Endodermal cell (in vitro differentiated cells): Measurements from ENCODE around the gene LACTBL1. TPM values are rescaled to one million over a fixed set of nuclear protein-coding genes. Genes with fewer than 3 reads are reported as not detected.

Experiments
- DNase-seq: peaks from one replicate; pipeline ENCODE4 v3.0.0-alpha.2; 2017
- H3K27ac ChIP-seq: 2 replicates; pipeline ENCODE4 v1.5.1; 2013; ENCODE audit warnings: mild to moderate bottlenecking, low read depth, low read length, moderate library complexity
- H3K27me3 ChIP-seq: 2 replicates; pipeline ENCODE4 v1.6.1; 2013; ENCODE audit warnings: mild to moderate bottlenecking, low read length, moderate library complexity; ENCODE audit not compliant: insufficient read depth, control insufficient read depth, poor library complexity, severe bottlenecking
- H3K36me3 ChIP-seq: 2 replicates; pipeline ENCODE4 v1.7.0; 2013; ENCODE audit warnings: mild to moderate bottlenecking, low read length, moderate library complexity; ENCODE audit not compliant: control insufficient read depth, insufficient read depth
- H3K4me1 ChIP-seq: one replicate; pipeline ENCODE4 v1.7.0; 2013; ENCODE audit warnings: low read length; ENCODE audit not compliant: control insufficient read depth, insufficient read depth
- H3K4me3 ChIP-seq: 2 replicates; pipeline ENCODE4 v1.5.1; 2013; ENCODE audit warnings: mild to moderate bottlenecking, low read length, moderate library complexity
- H3K9ac ChIP-seq: 2 replicates; pipeline ENCODE4 v1.6.1; 2013; ENCODE audit warnings: mild to moderate bottlenecking, low read length, moderate library complexity; ENCODE audit not compliant: poor library complexity, severe bottlenecking; ENCODE audit errors: extremely low read depth
- H3K9me3 ChIP-seq: 2 replicates; pipeline ENCODE4 v1.6.1; 2013; ENCODE audit warnings: mild to moderate bottlenecking, low read length, moderate library complexity; ENCODE audit not compliant: control insufficient read depth
- H3K27ac Mint-ChIP-seq: 2 replicates; pipeline ENCODE4 v1.8.0; 2020; ENCODE audit warnings: mixed read lengths
- H3K27me3 Mint-ChIP-seq: 2 replicates; pipeline ENCODE4 v1.8.0; 2021; ENCODE audit warnings: mild to moderate bottlenecking, mixed read lengths; ENCODE audit not compliant: insufficient read depth
- H3K36me3 Mint-ChIP-seq: 2 replicates; pipeline ENCODE4 v1.8.0; 2020; ENCODE audit warnings: low read depth, mixed read lengths
- H3K4me1 Mint-ChIP-seq: 2 replicates; pipeline ENCODE4 v1.8.0; 2020; ENCODE audit warnings: mixed read lengths
- H3K4me3 Mint-ChIP-seq: 2 replicates; pipeline ENCODE4 v1.8.0; 2020; ENCODE audit warnings: mild to moderate bottlenecking, moderate library complexity, mixed read lengths
- H3K9me3 Mint-ChIP-seq: 2 replicates; pipeline ENCODE4 v1.8.0; 2020; ENCODE audit warnings: mild to moderate bottlenecking, mixed read lengths
- CTCF ChIP-seq: fragments of 200-600 bp; sonication (generic); conservative IDR thresholded peaks from 2 replicates; pipeline ENCODE4 v1.5.0; 2021; ENCODE audit warnings: antibody characterized with exemption, mild to moderate bottlenecking
- WGBS, 2 experiments: methylation state at CpG; one replicate each; pipeline versions ENCODE4 v1.1.5 to v1.1.7; 2013; ENCODE audit warnings: missing lambda C conversion rate in 2 of 2, mixed read lengths in 1 of 2; ENCODE audit not compliant: insufficient coverage in 1 of 2, insufficient read length in 1 of 2; 5-methylcytosine and 5-hydroxymethylcytosine counted together
- total RNA-seq, 2 donors: library from RNA; stranded (reverse); fragmentation: NEBNext Ultra II Directional in 1 of 2; extraction: Animal tissue kit (Norgen Biotek cat#: 25700) in 1 of 2; gene quantifications; 2 replicates in 1 of 2; 3 replicates in 1 of 2; pipeline ENCODE4 v1.2.1, GENCODE V29; 2021

Gene LACTBL1
- total RNA-seq, 2 donors from 2014 or later: not detected

GRCh38 chr1:22925111-22925510 is 47.6 kb downstream of the LACTBL1 start:
- peaks cover 2% of the 10 kb centered on the region for H3K27me3 Mint-ChIP-seq
- Histone ChIP-seq H3K27me3 (no peaks in the 10 kb centered on the region), H3K9ac (no peak overlapping the region), H3K27ac (no peak overlapping the region), H3K4me1 (no peaks in the 10 kb centered on the region), H3K4me3 (no peak overlapping the region), H3K9me3 (no peaks in the 10 kb centered on the region), H3K36me3 (no peaks in the 10 kb centered on the region)
- no peak overlapping the region for H3K27ac Mint-ChIP-seq
- DNase-seq: peak; percentile 18
- no peak overlapping the region for H3K4me3 Mint-ChIP-seq
- no peaks in the 10 kb centered on the region for H3K36me3 Mint-ChIP-seq
- 88 to 92% methylated on average over 3 to 9 of the region's 9 CpGs for WGBS, 2 experiments
- no peaks in the 10 kb centered on the region for H3K4me1 Mint-ChIP-seq
- no peaks in the 10 kb centered on the region for H3K9me3 Mint-ChIP-seq
- no peak for TF ChIP-seq CTCF

GRCh38 chr1:22922640-22923039 is 50.0 kb downstream of the LACTBL1 start:
- 95 to 100% methylated on average over 1 of the region's 1 CpG for WGBS, 2 experiments
- Mint-ChIP-seq H3K4me3 (no peak overlapping the region), H3K27ac (no peak overlapping the region), H3K4me1 (no peaks in the 10 kb centered on the region), H3K9me3 (no peaks in the 10 kb centered on the region), H3K27me3 (no peaks in the 10 kb centered on the region), H3K36me3 (no peaks in the 10 kb centered on the region)
- H3K9ac ChIP-seq: no peak overlapping the region
- TF ChIP-seq CTCF: no peak
- H3K27me3 ChIP-seq: no peaks in the 10 kb centered on the region
- no peaks in the 10 kb centered on the region for H3K4me1 ChIP-seq
- H3K36me3 ChIP-seq: no peaks in the 10 kb centered on the region
- H3K27ac ChIP-seq: no peak overlapping the region
- DNase-seq: no peak
- H3K4me3 ChIP-seq: no peak overlapping the region
- H3K9me3 ChIP-seq: no peaks in the 10 kb centered on the region

- DNase-seq: no peak
- 93 to 94% methylated on average over 8 of the region's 8 CpGs for WGBS, 2 experiments
- no peak for TF ChIP-seq CTCF
- H3K27ac Mint-ChIP-seq: no peak overlapping the region
- H3K4me1 ChIP-seq: no peaks in the 10 kb centered on the region
- H3K9me3 Mint-ChIP-seq: no peaks in the 10 kb centered on the region
- no peaks in the 10 kb centered on the region for H3K9me3 ChIP-seq
- no peaks in the 10 kb centered on the region for H3K36me3 Mint-ChIP-seq
- H3K27me3 Mint-ChIP-seq: no peaks in the 10 kb centered on the region
- H3K36me3 ChIP-seq: no peaks in the 10 kb centered on the region
- no peaks in the 10 kb centered on the region for H3K4me1 Mint-ChIP-seq
- no peaks in the 10 kb centered on the region for H3K27me3 ChIP-seq
- no peak overlapping the region for H3K9ac ChIP-seq
- no peak overlapping the region for H3K4me3 Mint-ChIP-seq
- peak overlapping the region; percentile 6 for H3K27ac ChIP-seq
- H3K4me3 ChIP-seq: no peak overlapping the region
Measured at GRCh38 chr1:22921452-22922126, 51.1 kb downstream of the LACTBL1 start.
